GM12878 (cell line): ENCODE results near the gene INHBE.

Experiments used
- CBX5 ChIP-seq: sonication (generic); IDR thresholded peaks from 2 replicates; pipeline ENCODE4 v1.6.1; 2016; ENCODE audit warnings: low read depth, moderate library complexity, mild to moderate bottlenecking, inconsistent platforms
- CTCF ChIP-seq, 3 experiments: IDR thresholded peaks in 2 of 3; conservative IDR thresholded peaks in 1 of 3; 2 replicates each; pipeline ENCODE4 v1.5.1; 2011; ENCODE audit warnings: low read depth in 3 of 3, low read length in 3 of 3, mild to moderate bottlenecking in 3 of 3, control low read depth in 2 of 3, moderate library complexity in 2 of 3, inconsistent platforms in 1 of 3, mixed read lengths in 1 of 3; ENCODE audit not compliant: control insufficient read depth in 2 of 3, insufficient read depth in 1 of 3; ENCODE audit errors: extremely low read depth in 1 of 3
- DPF2 ChIP-seq: fragments of 450-650 bp; IDR thresholded peaks from 2 replicates; pipeline ENCODE4 v1.6.1; 2017; ENCODE audit warnings: mild to moderate bottlenecking

DNA sequence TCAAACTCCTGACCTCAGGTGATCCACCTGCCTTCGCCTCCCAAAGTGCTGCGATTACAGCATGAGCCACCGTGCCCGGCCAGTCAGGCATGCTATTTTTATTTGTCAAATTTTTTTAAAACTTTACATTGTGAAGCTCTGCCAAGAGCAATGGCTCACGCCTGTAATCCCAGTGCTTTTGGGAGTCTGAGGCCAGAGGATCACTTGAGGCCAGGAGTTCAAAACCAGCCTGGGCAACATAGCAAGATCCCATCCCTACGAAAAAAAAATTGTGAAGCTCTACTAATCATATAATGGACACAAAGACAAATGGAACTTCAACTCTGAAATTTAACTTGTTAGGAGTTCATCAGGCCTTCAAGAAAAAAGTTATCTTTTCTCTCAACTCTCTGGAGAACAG lies 26.1 kb upstream of the INHBE start:
- TF ChIP-seq DPF2 (no peak), CTCF (IDR thresholded peaks at IDR 0.05 in 2 of 3, conservative IDR thresholded peaks at IDR 0.05 in 1 of 3; ENCODE audit: control insufficient read depth in 2 of 3, extremely low read depth in 1 of 3, insufficient read depth in 1 of 3, low read depth in 3 of 3, low read length in 3 of 3) (no peak), CBX5 (no peak)
